Measurements from ENCODE around the gene CREB3L2. TPM values are rescaled to one million over a fixed set of nuclear protein-coding genes. Genes with fewer than 3 reads are reported as not detected.

CREB3L2 gene
- total RNA-seq, 3 donors from 2014 or later (not counting 1 experiment from before 2014, with no cell fraction given) = 45.9 to 54.6 (median 52.5) TPM

DNA sequence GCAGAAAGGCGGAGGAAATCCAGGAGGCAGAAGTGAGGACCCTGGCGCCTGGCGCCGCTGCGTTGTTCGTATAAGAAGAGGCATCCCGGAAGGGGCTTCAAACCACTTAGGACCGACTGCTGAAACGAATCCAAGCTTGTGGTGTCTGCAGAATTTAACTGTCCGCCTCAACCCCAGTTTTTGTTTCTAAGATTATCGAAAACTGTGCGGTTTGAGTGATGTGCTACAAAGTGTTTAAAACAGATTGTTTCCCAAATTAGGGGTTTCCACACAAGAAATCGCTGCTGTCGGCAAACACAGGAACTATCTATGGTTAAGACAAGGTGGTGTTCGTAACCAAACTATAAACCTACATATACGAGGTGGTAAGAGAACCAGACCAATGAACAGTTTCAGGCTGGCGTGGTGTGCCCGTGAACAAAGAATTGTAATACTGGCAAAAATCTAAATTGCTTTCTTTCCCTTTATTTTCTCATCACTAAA lies 154.3 kb downstream of the CREB3L2 start:
- Mint-ChIP-seq H3K36me3 (no peaks in the 10 kb centered on the region), H3K27me3 (ENCODE audit: low read depth in 2 of 2) (peaks cover 49 to 69% of the 10 kb centered on the region in 2 donors), H3K4me3 (no peak overlapping the region), H3K27ac (no peak overlapping the region), H3K4me1 (peaks cover 4 to 6% of the 10 kb centered on the region in 2 donors), H3K9me3 (no peaks in the 10 kb centered on the region)
- WGBS (ENCODE audit: insufficient coverage) = 19% methylated on average over 18 of the region's 18 CpGs
- TF ChIP-seq, protein P1, sequence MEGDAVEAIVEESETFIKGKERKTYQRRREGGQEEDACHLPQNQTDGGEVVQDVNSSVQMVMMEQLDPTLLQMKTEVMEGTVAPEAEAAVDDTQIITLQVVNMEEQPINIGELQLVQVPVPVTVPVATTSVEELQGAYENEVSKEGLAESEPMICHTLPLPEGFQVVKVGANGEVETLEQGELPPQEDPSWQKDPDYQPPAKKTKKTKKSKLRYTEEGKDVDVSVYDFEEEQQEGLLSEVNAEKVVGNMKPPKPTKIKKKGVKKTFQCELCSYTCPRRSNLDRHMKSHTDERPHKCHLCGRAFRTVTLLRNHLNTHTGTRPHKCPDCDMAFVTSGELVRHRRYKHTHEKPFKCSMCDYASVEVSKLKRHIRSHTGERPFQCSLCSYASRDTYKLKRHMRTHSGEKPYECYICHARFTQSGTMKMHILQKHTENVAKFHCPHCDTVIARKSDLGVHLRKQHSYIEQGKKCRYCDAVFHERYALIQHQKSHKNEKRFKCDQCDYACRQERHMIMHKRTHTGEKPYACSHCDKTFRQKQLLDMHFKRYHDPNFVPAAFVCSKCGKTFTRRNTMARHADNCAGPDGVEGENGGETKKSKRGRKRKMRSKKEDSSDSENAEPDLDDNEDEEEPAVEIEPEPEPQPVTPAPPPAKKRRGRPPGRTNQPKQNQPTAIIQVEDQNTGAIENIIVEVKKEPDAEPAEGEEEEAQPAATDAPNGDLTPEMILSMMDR (IDR thresholded peaks at IDR 0.05) = no peak
- Histone ChIP-seq H3K9me3 (ENCODE audit: control insufficient read depth, insufficient read depth, low read length) (no peaks in the 10 kb centered on the region), H3K27me3 (ENCODE audit: control insufficient read depth, insufficient read depth, low read length) (peaks cover 35% of the 10 kb centered on the region), H3K27ac (ENCODE audit: low read length) (no peak overlapping the region), H3K4me3 (ENCODE audit: low read length) (no peak overlapping the region), H3K4me1 (ENCODE audit: control insufficient read depth, insufficient read depth, low read length) (peaks cover 13% of the 10 kb centered on the region), H3K36me3 (ENCODE audit: control insufficient read depth, insufficient read depth, low read length) (no peaks in the 10 kb centered on the region)
- peak in 1 of 3 donors; percentile 23 for ATAC-seq
- intact Hi-C loops (cut with micrococcal nuclease) = no loop called here
- no peak for DNase-seq

DNA sequence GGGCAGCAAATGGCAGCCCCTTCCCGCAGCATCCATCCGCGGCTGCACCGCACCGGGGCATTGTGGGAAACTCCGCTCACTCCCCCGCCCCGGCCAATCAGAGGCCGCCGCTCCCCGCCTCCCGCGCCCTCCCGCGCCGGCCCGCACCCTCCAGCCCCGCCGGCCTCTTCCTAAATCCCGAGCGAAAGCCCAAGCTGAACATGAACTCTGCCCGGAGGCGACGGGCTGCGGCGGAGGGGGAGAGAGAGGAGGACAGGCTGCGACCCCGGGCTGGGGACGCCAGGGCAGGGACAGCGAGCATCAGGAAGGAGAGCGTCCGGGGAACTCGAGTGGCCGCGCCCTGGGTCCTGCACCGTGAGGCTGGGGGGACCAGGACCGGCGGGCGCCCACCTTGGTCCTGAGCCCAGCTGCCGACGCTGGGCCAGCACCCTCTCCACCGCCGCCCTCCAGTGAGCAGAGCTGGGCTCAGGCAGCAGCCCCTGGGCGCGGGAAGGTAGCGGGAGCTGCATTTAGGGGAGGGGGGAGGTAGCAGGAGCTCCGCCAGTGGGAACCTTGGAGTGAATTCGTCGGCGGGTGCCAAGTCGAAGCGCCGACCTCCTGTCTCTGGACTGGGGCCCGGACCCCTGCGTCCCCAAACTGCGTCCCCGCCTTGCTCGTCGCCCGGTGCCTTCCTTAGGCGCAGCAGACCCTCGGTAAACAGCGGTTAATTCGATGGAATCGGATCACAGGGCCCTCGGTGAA lies 154.9 kb downstream of the CREB3L2 start, which contains the start of gene DGKI:
TSS of gene DGKI (minus strand) at position 148 of the 741 bp plus-strand sequence.
- H3K4me3 ChIP-seq (ENCODE audit: low read length) = no peak within 1 kb of the TSS
- peak within 1 kb of the TSS; percentile 56 for H3K4me3 Mint-ChIP-seq
- ATAC-seq (peak in 1 of 3 donors; percentile 30), DNase-seq (no peak)
- H3K36me3 ChIP-seq (ENCODE audit: control insufficient read depth, insufficient read depth, low read length) = no peaks in the 10 kb centered on the region
- H3K27ac Mint-ChIP-seq = no peak within 1 kb of the TSS
- intact Hi-C loops (cut with micrococcal nuclease) = no loop called here
- peaks cover 13% of the 10 kb centered on the region for H3K4me1 ChIP-seq (ENCODE audit: control insufficient read depth, insufficient read depth, low read length)
- H3K27me3 Mint-ChIP-seq (ENCODE audit: low read depth in 2 of 2) = peaks cover 50 to 74% of the 10 kb centered on the region in 2 donors
- TF ChIP-seq, protein P1 (IDR thresholded peaks at IDR 0.05) = no peak
- 3% methylated on average over 66 of the region's 66 CpGs for WGBS (ENCODE audit: insufficient coverage)
- H3K9me3 Mint-ChIP-seq = no peaks in the 10 kb centered on the region
- peaks cover 35% of the 10 kb centered on the region for H3K27me3 ChIP-seq (ENCODE audit: control insufficient read depth, insufficient read depth, low read length)
- peaks cover 4 to 6% of the 10 kb centered on the region in 2 donors for H3K4me1 Mint-ChIP-seq
- H3K9me3 ChIP-seq (ENCODE audit: control insufficient read depth, insufficient read depth, low read length) = no peaks in the 10 kb centered on the region
- H3K27ac ChIP-seq (ENCODE audit: low read length) = no peak within 1 kb of the TSS
- H3K36me3 Mint-ChIP-seq = no peaks in the 10 kb centered on the region

DNA sequence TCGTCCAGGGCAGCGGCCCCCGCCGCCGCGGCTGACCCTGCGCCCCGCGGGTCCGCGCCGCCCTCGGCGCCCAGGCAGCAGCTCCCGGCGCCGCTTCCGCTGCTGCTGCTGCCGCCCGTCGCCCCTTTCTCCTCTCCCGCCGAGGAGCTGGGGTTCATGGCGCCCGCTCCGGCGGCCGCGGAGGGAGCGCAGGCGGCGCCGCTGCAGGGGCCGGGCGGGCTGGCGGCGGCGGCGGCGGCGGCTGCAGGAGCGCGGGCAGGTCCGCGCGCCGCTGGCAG lies 155.4 kb downstream of the CREB3L2 start:
- 1% methylated on average over 47 of the region's 47 CpGs for WGBS (ENCODE audit: insufficient coverage)
- no peaks in the 10 kb centered on the region for H3K36me3 Mint-ChIP-seq
- TF ChIP-seq, protein P1 (IDR thresholded peaks at IDR 0.05) = no peak
- H3K9me3 ChIP-seq (ENCODE audit: control insufficient read depth, insufficient read depth, low read length) = no peaks in the 10 kb centered on the region
- H3K27ac Mint-ChIP-seq = no peak overlapping the region
- no peaks in the 10 kb centered on the region for H3K36me3 ChIP-seq (ENCODE audit: control insufficient read depth, insufficient read depth, low read length)
- H3K27ac ChIP-seq (ENCODE audit: low read length) = no peak overlapping the region
- peaks cover 55 to 79% of the 10 kb centered on the region in 2 donors for H3K27me3 Mint-ChIP-seq (ENCODE audit: low read depth in 2 of 2)
- H3K4me3 Mint-ChIP-seq = no peak overlapping the region
- intact Hi-C loops (cut with micrococcal nuclease) = no loop called here
- H3K4me1 Mint-ChIP-seq = peaks cover 4 to 6% of the 10 kb centered on the region in 2 donors
- H3K4me3 ChIP-seq (ENCODE audit: low read length) = no peak overlapping the region
- peak in 1 of 2 donors; percentile 19 for DNase-seq
- H3K4me1 ChIP-seq (ENCODE audit: control insufficient read depth, insufficient read depth, low read length) = peaks cover 13% of the 10 kb centered on the region
- peaks cover 38% of the 10 kb centered on the region for H3K27me3 ChIP-seq (ENCODE audit: control insufficient read depth, insufficient read depth, low read length)
- no peaks in the 10 kb centered on the region for H3K9me3 Mint-ChIP-seq
- ATAC-seq = peak; percentile 31 to 72 (median 35)

Data from natural killer cell (primary cell).